Pons (tissue), 1 donor: ENCODE results near the gene SLC16A10.
"Not testable (repeated sequence)": the region's sequence is repeated elsewhere in the genome, so short reads cannot be mapped to it uniquely, and the experiment has no call there.

Experiments
- DNase-seq: peaks from one replicate; pipeline ENCODE4 v3.0.0-alpha.2; 2016; ENCODE audit warnings: low spot score

Gene SLC16A10

DNA sequence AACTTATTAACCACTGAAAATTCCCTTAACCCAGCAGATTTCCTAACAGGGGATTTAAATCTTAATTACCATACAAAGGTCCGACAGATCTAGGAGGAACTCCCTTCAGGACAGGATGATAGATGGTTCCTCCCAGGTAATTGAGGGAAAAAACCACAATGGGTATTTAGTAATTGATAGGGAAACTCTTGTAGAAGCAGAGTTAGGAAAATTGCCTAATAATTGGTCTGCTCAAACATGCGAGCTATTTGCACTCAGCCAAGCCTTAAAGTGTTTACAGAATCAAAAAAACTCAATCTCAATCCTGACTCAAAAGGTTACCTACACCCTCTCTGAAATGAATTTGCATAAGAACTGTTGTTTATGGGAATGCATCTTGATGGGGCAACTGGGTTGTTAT is 45.4 kb downstream of the SLC16A10 start:
- DNase-seq: not testable (repeated sequence)

- not testable (repeated sequence) for DNase-seq
Measured at GRCh38 chr6:111134236-111134869, 47.0 kb downstream of the SLC16A10 start.

DNA sequence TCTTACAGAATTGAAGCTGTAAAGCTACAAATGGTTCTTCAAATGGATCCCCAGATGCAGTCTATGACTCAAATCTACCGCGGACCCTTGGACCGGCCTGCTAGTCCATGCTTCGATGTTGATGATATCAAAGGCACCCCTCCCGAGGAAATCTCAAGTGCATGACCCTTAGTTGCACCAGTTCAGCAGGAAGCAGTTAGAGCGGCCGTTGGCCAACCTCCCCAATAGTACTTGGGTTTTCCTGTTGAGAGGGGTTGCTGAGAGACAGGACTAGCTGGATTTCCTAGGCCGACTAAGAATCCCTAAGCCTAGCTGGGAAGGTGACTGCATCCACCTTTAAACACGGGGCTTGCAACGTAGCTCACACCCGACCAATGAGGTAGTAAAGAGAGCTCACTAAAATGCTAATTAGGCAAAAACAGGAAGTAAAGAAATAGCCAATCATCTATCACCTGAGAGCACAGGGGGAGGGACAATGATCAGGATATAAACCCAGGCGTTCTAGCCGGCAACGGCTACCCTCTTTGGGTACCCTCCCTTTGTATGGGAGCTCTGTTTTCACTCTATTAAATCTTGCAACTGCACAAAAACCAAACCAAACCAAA is 50.3 kb downstream of the SLC16A10 start:
- not testable (repeated sequence) for DNase-seq

GRCh38 chr6:111147440-111147839 is 60.1 kb downstream of the SLC16A10 start:
- no peak for DNase-seq

- DNase-seq: no peak
Measured at GRCh38 chr6:111148110-111148509, 60.8 kb downstream of the SLC16A10 start.

DNA sequence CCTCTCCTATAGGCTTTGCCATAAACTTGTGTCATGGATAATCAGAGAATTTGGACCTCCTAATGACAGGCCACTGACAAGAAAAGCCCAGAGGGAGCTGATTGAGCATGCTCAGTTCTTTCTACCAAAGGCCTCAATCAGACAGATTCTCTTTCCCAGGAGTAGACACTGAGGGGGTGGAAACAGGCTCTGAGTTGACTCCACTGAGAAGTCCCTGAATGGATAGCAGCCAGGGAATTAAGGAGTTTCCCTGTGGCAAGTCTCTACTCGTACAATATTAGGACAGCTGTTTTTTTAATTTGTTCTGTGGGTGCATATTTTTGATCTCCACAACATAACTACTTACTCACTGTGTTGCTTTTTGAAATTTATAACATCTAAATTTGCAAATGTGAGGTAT is 63.3 kb downstream of the SLC16A10 start:
- no peak for DNase-seq

DNA sequence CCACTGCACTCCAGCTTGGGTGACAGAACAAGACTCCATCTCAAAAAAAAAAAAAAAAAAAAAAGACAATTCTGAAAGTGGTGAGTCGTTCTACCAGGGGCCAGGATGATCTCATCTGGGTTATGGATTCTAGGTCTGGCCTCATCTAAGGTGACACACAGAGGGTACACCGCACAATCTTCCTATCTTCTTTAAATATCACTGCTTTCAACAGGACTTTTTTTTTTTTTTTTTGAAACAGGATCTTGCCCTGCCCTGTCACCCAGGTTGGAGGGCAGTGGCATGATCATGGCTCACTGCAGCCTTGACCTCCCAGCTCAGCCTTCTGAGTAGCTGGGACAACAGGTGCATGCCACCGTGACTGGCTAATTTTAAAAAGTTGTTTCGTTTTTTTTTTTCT is 67.7 kb downstream of the SLC16A10 start:
- DNase-seq: no peak

- DNase-seq: no peak
Measured at GRCh38 chr6:111157412-111157811, 70.1 kb downstream of the SLC16A10 start.

DNA sequence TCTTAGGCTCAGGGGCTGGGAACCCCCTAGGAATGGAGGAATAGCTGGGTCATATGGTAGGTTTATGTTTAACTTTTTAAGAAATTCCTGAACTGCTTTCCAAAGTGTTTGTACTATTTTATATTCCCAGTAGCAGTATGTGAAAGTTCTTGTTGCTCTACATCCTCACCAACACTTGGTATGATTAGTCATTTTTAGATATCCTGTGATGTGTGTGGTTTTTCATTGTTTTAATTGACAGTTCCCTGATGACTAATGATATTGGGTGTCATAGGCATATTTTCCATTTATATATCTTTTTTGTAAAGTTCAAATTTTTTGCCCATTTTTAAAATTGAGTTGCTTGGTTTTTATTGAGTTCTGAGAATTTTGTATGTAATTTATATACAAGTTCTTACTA is 72.3 kb downstream of the SLC16A10 start:
- no peak for DNase-seq

DNA sequence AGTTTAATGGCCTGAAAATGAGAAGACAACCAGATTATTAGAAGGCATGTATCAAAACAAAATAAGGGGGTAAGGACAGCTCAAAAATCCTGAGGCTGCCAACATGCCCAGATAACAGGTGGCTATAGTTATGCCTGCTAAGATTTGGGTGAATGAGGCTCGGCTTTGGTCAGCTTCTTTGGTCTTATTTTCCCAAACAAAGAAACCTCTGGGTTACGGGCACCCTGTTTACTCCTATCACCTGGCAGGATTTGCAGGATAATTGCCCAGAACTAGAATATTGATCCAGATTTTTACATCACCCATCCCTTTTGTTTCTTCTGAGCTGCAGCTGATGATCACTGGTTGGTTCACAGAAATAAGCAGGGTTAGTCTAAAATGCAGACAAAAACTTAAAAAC is 74.3 kb downstream of the SLC16A10 start:
- DNase-seq: no peak

DNA sequence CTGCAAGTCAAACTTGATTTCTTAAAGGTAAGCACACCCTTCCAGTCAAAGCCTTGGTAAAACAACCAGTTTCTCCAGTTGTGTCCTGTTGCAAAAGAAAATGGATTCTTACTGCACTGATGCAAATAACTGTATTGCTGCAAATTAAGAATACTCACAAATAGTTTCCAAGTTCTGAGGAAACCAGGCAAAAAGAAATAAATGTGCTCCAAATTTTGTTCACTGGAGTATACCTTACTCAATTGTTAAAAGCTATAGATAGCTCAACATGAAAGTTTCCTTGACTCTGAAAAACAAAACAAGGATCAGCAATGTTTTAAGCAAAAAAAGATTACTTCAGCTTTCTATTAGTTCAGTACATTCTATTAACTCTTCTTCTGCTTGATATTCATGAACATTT is 75.2 kb downstream of the SLC16A10 start:
- DNase-seq: no peak

- DNase-seq: no peak
Measured at GRCh38 chr6:111171577-111172400, 84.5 kb downstream of the SLC16A10 start.

DNA sequence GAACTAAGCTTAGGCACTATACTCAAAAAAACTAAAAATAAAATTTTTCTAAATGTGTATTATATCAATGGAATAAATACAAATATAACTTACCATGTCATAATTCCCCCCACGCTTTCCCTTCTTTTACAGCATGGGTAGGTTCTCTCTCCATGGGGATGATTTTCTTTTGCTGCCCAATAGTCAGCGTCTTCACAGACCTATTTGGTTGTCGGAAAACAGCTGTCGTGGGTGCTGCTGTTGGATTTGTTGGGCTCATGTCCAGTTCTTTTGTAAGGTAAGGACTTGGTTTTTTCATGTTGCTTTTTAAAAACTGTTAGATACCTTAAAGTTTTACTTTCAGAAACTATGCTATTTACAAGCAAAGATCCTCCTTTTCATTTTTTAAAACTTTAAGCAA is 85.3 kb downstream of the SLC16A10 start:
- no peak for DNase-seq

DNA sequence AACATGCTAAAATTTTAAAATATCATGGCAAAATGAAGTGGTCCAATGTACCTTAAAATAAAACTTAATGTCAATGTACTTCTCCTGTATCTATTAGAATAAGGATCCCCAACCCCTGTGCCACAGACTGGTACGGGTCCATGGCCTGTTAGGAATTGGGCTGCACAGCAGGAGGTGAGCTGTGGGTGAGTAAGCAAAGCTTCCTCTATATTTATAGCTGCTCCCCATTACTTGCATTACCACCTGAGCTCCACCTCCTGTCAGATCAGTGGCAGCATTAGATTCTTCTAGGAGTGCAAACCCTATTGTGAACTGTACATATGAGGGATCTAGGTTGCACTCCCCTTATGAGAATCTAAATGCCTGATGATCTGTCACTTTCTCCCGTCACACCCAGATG is 86.0 kb downstream of the SLC16A10 start:
- no peak for DNase-seq

GRCh38 chr6:111173946-111174345 is 86.6 kb downstream of the SLC16A10 start:
- DNase-seq: no peak

DNA sequence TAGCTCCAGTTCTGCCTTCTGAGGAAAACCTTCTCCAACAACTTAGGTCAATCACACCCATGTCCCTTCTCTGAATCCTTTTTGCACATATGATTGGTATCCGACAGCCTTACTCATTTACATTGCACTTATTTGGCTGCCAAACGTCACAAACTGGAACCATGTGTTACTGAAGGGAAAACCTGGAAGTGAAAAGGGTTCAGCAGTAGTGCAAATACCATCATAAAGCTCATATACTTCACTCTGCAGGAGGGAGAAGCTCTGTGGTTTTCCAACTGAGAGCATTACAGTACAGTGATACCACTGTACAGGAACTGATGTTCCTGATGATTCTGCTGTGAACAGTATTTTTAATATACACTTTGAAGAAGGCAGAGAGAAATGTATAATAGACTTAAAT is 87.8 kb downstream of the SLC16A10 start:
- no peak for DNase-seq

DNA sequence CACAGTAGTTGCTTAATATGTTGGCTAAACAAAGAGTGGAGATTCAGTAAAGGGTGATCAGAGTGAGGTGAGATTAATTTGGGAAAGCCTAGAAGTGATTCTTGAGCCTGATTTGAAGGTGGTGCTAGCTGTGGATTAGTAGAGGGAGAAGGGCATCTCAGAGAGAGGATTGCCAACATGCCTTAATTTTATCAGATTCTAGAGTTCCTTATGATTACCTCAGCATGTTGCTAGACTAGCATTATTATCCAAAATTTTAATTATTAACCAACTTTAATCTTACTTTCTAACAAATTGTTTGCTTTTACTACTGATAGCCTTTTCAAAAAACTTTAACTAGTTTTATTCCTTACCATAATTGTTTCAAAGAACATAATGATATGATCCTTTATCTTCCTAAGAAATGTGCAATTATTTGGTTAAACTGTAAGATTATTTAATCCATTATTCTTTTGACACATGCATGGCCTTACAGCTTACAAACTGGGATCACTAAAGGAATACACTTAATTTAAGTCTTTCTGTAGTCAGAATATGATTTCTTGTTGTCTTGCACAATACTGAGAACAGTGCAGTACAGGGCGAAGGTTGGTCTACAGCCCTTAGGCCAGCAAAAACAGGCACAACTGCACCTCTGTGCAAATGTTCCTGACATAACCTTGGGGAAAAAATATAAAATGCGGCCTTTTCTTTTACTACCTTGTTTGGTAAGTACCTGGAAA is 88.9 kb downstream of the SLC16A10 start:
- DNase-seq: no peak

GRCh38 chr6:111176760-111177099 is 89.4 kb downstream of the SLC16A10 start:
- DNase-seq: no peak

- no peak for DNase-seq
Measured at GRCh38 chr6:111177131-111177530, 89.8 kb downstream of the SLC16A10 start.

DNA sequence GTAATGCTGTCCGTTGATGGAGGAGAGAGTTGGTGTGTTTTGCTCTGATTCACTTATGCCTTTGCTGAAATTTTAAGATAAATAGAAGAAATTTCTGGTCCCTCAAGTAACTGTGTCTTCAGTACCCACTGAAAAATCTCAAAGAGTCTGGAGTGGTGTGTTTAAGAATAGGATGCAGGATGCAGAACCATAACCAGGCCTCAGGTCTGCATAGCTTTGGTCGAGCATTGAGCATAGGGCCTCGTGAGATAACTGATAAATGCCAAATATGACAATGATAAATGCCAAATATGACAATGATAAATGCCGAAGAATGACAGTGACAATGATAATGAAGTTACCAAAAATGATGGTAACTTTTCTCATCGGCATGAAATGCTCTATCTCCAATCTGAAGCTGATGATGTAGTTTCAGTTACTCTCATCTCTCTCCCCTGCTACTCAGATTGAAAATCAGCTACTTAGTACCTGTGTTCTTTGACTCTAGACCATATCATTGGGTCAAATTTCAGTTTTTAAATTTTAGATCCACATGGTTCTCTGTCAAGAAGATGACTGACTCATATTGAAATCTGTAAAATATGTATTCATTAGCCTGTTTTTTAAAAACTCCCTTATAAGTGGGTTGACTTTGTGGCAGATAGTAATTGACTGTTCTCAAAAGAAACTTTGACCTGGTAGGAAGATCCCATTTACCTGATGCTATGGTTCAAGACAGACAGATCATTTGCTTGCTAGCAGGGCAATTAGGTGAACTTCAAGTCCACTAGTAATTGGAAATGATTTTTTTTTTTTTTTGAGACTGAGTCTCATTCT is 96.6 kb downstream of the SLC16A10 start:
- DNase-seq: no peak

DNA sequence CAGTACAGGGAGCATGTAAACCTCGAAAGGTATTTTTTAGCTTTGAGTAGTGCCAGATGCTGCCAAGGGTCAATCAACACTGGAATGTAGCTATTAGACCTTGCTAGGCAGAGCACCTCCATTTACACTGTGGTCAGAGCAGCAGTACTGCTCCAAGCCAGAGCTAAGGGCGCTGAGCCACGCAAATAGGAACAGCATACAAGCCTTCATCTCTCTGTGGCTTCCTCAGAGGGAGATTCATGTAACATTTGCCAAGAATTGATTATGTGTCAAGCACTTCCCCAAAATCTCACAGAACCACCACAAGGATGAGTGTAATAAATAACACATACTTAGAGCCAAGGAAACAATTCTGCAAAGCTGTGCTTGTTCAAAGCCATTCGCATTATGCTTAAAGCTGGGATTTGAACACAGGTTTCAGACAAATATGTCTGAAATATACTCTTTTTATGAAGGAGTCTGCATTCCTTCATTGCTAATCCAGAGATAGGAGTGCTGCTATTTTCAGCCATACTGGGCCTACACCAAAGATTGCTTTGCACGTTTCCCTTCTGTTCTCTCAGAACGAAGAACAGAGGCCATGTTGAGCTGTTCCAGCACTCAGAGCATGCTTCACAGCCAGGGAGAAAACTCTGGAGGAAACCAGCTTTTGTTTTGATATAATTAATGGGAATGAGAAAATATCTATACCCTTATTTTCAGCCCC is 97.7 kb downstream of the SLC16A10 start:
- DNase-seq: no peak
